Trophoblast cell (in vitro differentiated cells and primary cell): ENCODE results near the gene ZNF398.

ENCODE experiments used
- DNase-seq, 2 donors: peaks; one replicate each; pipeline ENCODE4 v3.0.0-alpha.2; 2016
- H2AFZ ChIP-seq: 2 replicates; pipeline ENCODE4 v1.6.1; 2013; ENCODE audit warnings: low read length, moderate library complexity, mild to moderate bottlenecking; ENCODE audit not compliant: insufficient read depth, poor library complexity
- H2AK5ac ChIP-seq: 2 replicates; pipeline ENCODE4 v1.6.1; 2013; ENCODE audit warnings: mild to moderate bottlenecking, low read length
- H2BK120ac ChIP-seq: 2 replicates; pipeline ENCODE4 v1.6.1; 2013; ENCODE audit warnings: low read length, mild to moderate bottlenecking, moderate library complexity; ENCODE audit not compliant: insufficient read depth, poor library complexity
- H2BK12ac ChIP-seq: 2 replicates; pipeline ENCODE4 v1.6.1; 2013; ENCODE audit warnings: mild to moderate bottlenecking, low read length, moderate library complexity
- H2BK5ac ChIP-seq: 2 replicates; pipeline ENCODE4 v1.6.1; 2013; ENCODE audit warnings: low read length, low read depth, moderate library complexity, mild to moderate bottlenecking; ENCODE audit not compliant: poor library complexity
- H3K14ac ChIP-seq: 2 replicates; pipeline ENCODE4 v1.6.1; 2013; ENCODE audit warnings: mild to moderate bottlenecking, low read length
- H3K18ac ChIP-seq: 2 replicates; pipeline ENCODE4 v1.6.1; 2013; ENCODE audit warnings: mild to moderate bottlenecking, low read length
- H3K23ac ChIP-seq: 2 replicates; pipeline ENCODE4 v1.6.1; 2013; ENCODE audit warnings: low read length
- H3K27ac ChIP-seq: 2 replicates; pipeline ENCODE4 v1.5.1; 2013; ENCODE audit warnings: low read depth, mild to moderate bottlenecking, inconsistent platforms, low read length, moderate library complexity
- H3K27me3 ChIP-seq: 2 replicates; pipeline ENCODE4 v1.6.1; 2013; ENCODE audit warnings: inconsistent platforms, mild to moderate bottlenecking, low read length, moderate library complexity; ENCODE audit not compliant: insufficient read depth
- H3K36me3 ChIP-seq, 2 experiments: 1 replicate in 1 of 2; 2 replicates in 1 of 2; pipeline ENCODE4 v1.6.1; 2013; ENCODE audit warnings: low read length in 2 of 2, mild to moderate bottlenecking in 2 of 2, moderate library complexity in 1 of 2; ENCODE audit not compliant: insufficient read depth in 2 of 2, control insufficient read depth in 1 of 2
- H3K4ac ChIP-seq: 2 replicates; pipeline ENCODE4 v1.6.1; 2013; ENCODE audit warnings: low read depth, mild to moderate bottlenecking, low read length, moderate library complexity
- H3K4me1 ChIP-seq, 2 experiments: 1 replicate in 1 of 2; 2 replicates in 1 of 2; pipeline ENCODE4 v1.6.1; 2013; ENCODE audit warnings: low read length in 2 of 2, mild to moderate bottlenecking in 2 of 2, moderate library complexity in 1 of 2; ENCODE audit not compliant: insufficient read depth in 2 of 2, control insufficient read depth in 1 of 2
- H3K4me2 ChIP-seq: 2 replicates; pipeline ENCODE4 v1.6.1; 2013; ENCODE audit warnings: inconsistent platforms, mild to moderate bottlenecking, low read length, moderate library complexity
- H3K4me3 ChIP-seq: 2 replicates; pipeline ENCODE4 v1.5.1; 2013; ENCODE audit warnings: mild to moderate bottlenecking, low read depth, low read length, inconsistent platforms
- H3K79me1 ChIP-seq: one replicate; pipeline ENCODE4 v1.6.1; 2013; ENCODE audit warnings: low read length
- H3K79me2 ChIP-seq: 2 replicates; pipeline ENCODE4 v1.6.1; 2013; ENCODE audit warnings: low read length, mild to moderate bottlenecking; ENCODE audit not compliant: control insufficient read depth, insufficient read depth, poor library complexity
- H3K9ac ChIP-seq: 2 replicates; pipeline ENCODE4 v1.6.1; 2013; ENCODE audit warnings: mild to moderate bottlenecking, low read length
- H3K9me3 ChIP-seq: 2 replicates; pipeline ENCODE4 v1.6.1; 2013; ENCODE audit warnings: low read depth, mild to moderate bottlenecking, control low read depth, inconsistent platforms, low read length; ENCODE audit not compliant: insufficient read depth
- H4K12ac ChIP-seq: 2 replicates; pipeline ENCODE4 v1.6.1; 2013; ENCODE audit warnings: low read depth, mild to moderate bottlenecking, low read length, moderate library complexity
- H4K8ac ChIP-seq: 2 replicates; pipeline ENCODE4 v1.6.1; 2013; ENCODE audit warnings: low read depth, mild to moderate bottlenecking, low read length, moderate library complexity
- H4K91ac ChIP-seq: one replicate; pipeline ENCODE4 v1.6.1; 2013; ENCODE audit warnings: low read depth, mild to moderate bottlenecking, low read length, moderate library complexity
- WGBS: extraction: QIAGEN DNeasy Blood & Tissue Kit; methylation state at CpG from one replicate; pipeline ENCODE4 v1.1.7; 2013; ENCODE audit warnings: missing lambda C conversion rate; ENCODE audit not compliant: insufficient read length, insufficient coverage; ENCODE audit errors: extremely low coverage; 5-methylcytosine and 5-hydroxymethylcytosine counted together

Gene ZNF398

GRCh38 chr7:149197675-149198074 is 50.4 kb downstream of the ZNF398 start:
- no CpG with 5 or more reads among the region's 4 CpGs for WGBS
- no peak overlapping the region for H2BK12ac ChIP-seq

GRCh38 chr7:149198161-149198816 is 51.0 kb downstream of the ZNF398 start:
- Histone ChIP-seq H3K27me3 (no peaks in the 10 kb centered on the region), H2BK120ac (no peak overlapping the region), H3K9me3 (peaks cover 7% of the 10 kb centered on the region), H4K8ac (no peak overlapping the region), H3K23ac (no peak overlapping the region), H3K14ac (no peak overlapping the region), H3K4me1 (peaks cover 12 to 15% of the 10 kb centered on the region in 2 experiments), H3K79me1 (peaks cover 6% of the 10 kb centered on the region), H2BK12ac (no peak overlapping the region), H3K4me3 (peak overlapping the region; percentile 52), H3K4ac (no peak overlapping the region), H3K18ac (no peak overlapping the region), H2BK5ac (no peak overlapping the region), H4K91ac (no peak overlapping the region), H3K27ac (no peak overlapping the region), H2AK5ac (no peak overlapping the region), H3K9ac (no peak overlapping the region), H3K36me3 (peaks cover 31 to 32% of the 10 kb centered on the region in 2 experiments), H3K79me2 (peaks cover 12% of the 10 kb centered on the region), H3K4me2 (no peak overlapping the region), H2AFZ (no peak overlapping the region), H4K12ac (no peak overlapping the region)
- no CpG with 5 or more reads among the region's 22 CpGs for WGBS
- DNase-seq = no peak

More at GRCh38 chr7:149197675-149198074, 50.4 kb downstream of the ZNF398 start:
- no peak overlapping the region for H2AFZ ChIP-seq
- H3K27ac ChIP-seq = no peak overlapping the region
- no peak overlapping the region for H4K8ac ChIP-seq
- H3K9me3 ChIP-seq = peaks cover 7% of the 10 kb centered on the region
- H4K91ac ChIP-seq = no peak overlapping the region
- no peak overlapping the region for H3K23ac ChIP-seq
- H3K4ac ChIP-seq = no peak overlapping the region
- peaks cover 9 to 11% of the 10 kb centered on the region in 2 experiments for H3K4me1 ChIP-seq
- H3K18ac ChIP-seq = no peak overlapping the region
- no peak overlapping the region for H3K4me3 ChIP-seq
- DNase-seq = peak; percentile 44 to 52
- peaks cover 31 to 32% of the 10 kb centered on the region in 2 experiments for H3K36me3 ChIP-seq
- H2BK5ac ChIP-seq = no peak overlapping the region
- no peak overlapping the region for H4K12ac ChIP-seq
- peaks cover 3% of the 10 kb centered on the region for H3K79me1 ChIP-seq
- no peak overlapping the region for H3K9ac ChIP-seq
- no peak overlapping the region for H3K4me2 ChIP-seq
- no peaks in the 10 kb centered on the region for H3K27me3 ChIP-seq
- H2AK5ac ChIP-seq = no peak overlapping the region
- H3K14ac ChIP-seq = no peak overlapping the region
- peaks cover 12% of the 10 kb centered on the region for H3K79me2 ChIP-seq
- no peak overlapping the region for H2BK120ac ChIP-seq

- no peak overlapping the region for H3K27ac ChIP-seq
- H3K9ac ChIP-seq = no peak overlapping the region
- H3K18ac ChIP-seq = no peak overlapping the region
- no peak overlapping the region for H3K4me2 ChIP-seq
- no peak overlapping the region for H4K12ac ChIP-seq
- H2BK120ac ChIP-seq = no peak overlapping the region
- no peaks in the 10 kb centered on the region for H3K27me3 ChIP-seq
- H3K36me3 ChIP-seq = peaks cover 33 to 34% of the 10 kb centered on the region in 2 experiments
- no peak overlapping the region for H2AFZ ChIP-seq
- H4K8ac ChIP-seq = no peak overlapping the region
- no peak overlapping the region for H3K23ac ChIP-seq
- H3K4me1 ChIP-seq = peaks cover 14 to 15% of the 10 kb centered on the region in 2 experiments
- H2BK12ac ChIP-seq = no peak overlapping the region
- no peak overlapping the region for H2AK5ac ChIP-seq
- H3K14ac ChIP-seq = no peak overlapping the region
- H3K79me2 ChIP-seq = peaks cover 12% of the 10 kb centered on the region
- WGBS = no CpG with 5 or more reads among the region's 6 CpGs
- no peak overlapping the region for H2BK5ac ChIP-seq
- no peak overlapping the region for H4K91ac ChIP-seq
- H3K79me1 ChIP-seq = peaks cover 6% of the 10 kb centered on the region
- DNase-seq = no peak
- no peak overlapping the region for H3K4me3 ChIP-seq
- peaks cover 6% of the 10 kb centered on the region for H3K9me3 ChIP-seq
- H3K4ac ChIP-seq = no peak overlapping the region
These were observed 52.2 kb downstream of the ZNF398 start for GRCh38 chr7:149199234-149199995.

GRCh38 chr7:149202831-149203231 is 55.6 kb downstream of the ZNF398 start:
- H3K9ac ChIP-seq = no peak overlapping the region
- H3K4me2 ChIP-seq = peak overlapping the region; percentile 11
- H3K4me1 ChIP-seq = peaks cover 15 to 20% of the 10 kb centered on the region in 2 experiments
- no peaks in the 10 kb centered on the region for H3K27me3 ChIP-seq
- H3K4ac ChIP-seq = no peak overlapping the region
- DNase-seq = peak in 1 of 2 donors; percentile 38
- H4K8ac ChIP-seq = no peak overlapping the region
- no peak overlapping the region for H3K4me3 ChIP-seq
- no peak overlapping the region for H3K14ac ChIP-seq
- whole genome bisulfite sequencing = no CpG with 5 or more reads among the region's 6 CpGs
- H3K36me3 ChIP-seq = peaks cover 44 to 47% of the 10 kb centered on the region in 2 experiments
- no peak overlapping the region for H2BK12ac ChIP-seq
- no peak overlapping the region for H4K91ac ChIP-seq
- no peak overlapping the region for H2BK120ac ChIP-seq
- H2AK5ac ChIP-seq = no peak overlapping the region
- H4K12ac ChIP-seq = no peak overlapping the region
- no peaks in the 10 kb centered on the region for H3K79me2 ChIP-seq
- H3K79me1 ChIP-seq = peaks cover 10% of the 10 kb centered on the region
- H2AFZ ChIP-seq = no peak overlapping the region
- H3K18ac ChIP-seq = no peak overlapping the region
- H2BK5ac ChIP-seq = peak overlapping the region; percentile 49
- H3K27ac ChIP-seq = peak overlapping the region; percentile 91
- peaks cover 6% of the 10 kb centered on the region for H3K9me3 ChIP-seq
- H3K23ac ChIP-seq = no peak overlapping the region
